A673 (cell line): ENCODE data around the gene DPP9.

Experiments
- EZH2 ChIP-seq: fragments of 200-600 bp; sonication (generic); IDR thresholded peaks from 2 replicates; pipeline ENCODE4 v1.6.1; 2017; ENCODE audit warnings: borderline replicate concordance, low read depth, mild to moderate bottlenecking, mixed read lengths, antibody characterized with exemption, low read length; ENCODE audit not compliant: poor library complexity, severe bottlenecking
- TF ChIP-seq, protein P1 (sequence below): fragments of 300-800, 200-600 bp; sonication (generic); conservative IDR thresholded peaks from 2 replicates; pipeline ENCODE4 v1.5.1; 2017; ENCODE audit warnings: low read depth, mild to moderate bottlenecking, antibody characterized with exemption, low read length, moderate library complexity, mixed read lengths

DNA sequence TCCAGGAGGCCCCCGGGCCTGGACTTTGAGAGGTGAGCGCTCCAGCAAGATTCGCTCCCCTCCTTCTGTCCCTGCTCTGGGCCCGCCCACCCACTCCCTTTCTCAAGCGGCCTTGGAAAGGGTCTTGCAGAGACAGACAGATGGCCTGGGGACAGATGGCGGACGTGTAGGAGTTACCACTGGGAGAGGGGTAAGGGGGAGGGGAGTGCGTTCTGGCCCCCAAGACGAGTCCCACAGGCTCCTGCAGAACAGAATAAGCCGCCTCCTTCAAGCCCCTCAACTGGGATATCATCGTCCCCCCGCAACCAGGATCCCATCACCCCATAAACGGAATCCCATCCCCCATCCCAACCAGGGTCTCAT is 87.9 kb downstream of the DPP9 start:
- TF ChIP-seq, protein P1, sequence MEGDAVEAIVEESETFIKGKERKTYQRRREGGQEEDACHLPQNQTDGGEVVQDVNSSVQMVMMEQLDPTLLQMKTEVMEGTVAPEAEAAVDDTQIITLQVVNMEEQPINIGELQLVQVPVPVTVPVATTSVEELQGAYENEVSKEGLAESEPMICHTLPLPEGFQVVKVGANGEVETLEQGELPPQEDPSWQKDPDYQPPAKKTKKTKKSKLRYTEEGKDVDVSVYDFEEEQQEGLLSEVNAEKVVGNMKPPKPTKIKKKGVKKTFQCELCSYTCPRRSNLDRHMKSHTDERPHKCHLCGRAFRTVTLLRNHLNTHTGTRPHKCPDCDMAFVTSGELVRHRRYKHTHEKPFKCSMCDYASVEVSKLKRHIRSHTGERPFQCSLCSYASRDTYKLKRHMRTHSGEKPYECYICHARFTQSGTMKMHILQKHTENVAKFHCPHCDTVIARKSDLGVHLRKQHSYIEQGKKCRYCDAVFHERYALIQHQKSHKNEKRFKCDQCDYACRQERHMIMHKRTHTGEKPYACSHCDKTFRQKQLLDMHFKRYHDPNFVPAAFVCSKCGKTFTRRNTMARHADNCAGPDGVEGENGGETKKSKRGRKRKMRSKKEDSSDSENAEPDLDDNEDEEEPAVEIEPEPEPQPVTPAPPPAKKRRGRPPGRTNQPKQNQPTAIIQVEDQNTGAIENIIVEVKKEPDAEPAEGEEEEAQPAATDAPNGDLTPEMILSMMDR, result no peak
- no peak for TF ChIP-seq EZH2
